Hematopoietic multipotent progenitor cell treated with erythropoietin and hydrocortisone succinate and interleukin-3 and kit ligand, for 8 days (in vitro differentiated cells): ENCODE measurements around the gene EIF2D.
"Not testable (repeated sequence)": the region's sequence is repeated elsewhere in the genome, so short reads cannot be mapped to it uniquely, and the experiment has no call there.

Experiments used
- DNase-seq: peaks from one replicate; pipeline ENCODE4 v3.0.0-alpha.2; 2015

The EIF2D gene

GRCh38 chr1:206586501-206587445 is 25.5 kb downstream of the EIF2D start:
- DNase-seq: no peak

GRCh38 chr1:206584683-206585082 is 27.6 kb downstream of the EIF2D start:
- DNase-seq: no peak

- DNase-seq: peak; percentile 79
Measured at GRCh38 chr1:206583707-206584648, 28.3 kb downstream of the EIF2D start.

GRCh38 chr1:206582971-206583706 is 29.1 kb downstream of the EIF2D start:
- DNase-seq: no peak

GRCh38 chr1:206582537-206582936 is 29.7 kb downstream of the EIF2D start:
- no peak for DNase-seq

GRCh38 chr1:206581571-206581981 is 30.7 kb downstream of the EIF2D start:
- DNase-seq: no peak

- not testable (repeated sequence) for DNase-seq
Measured at GRCh38 chr1:206581114-206581497, 31.2 kb downstream of the EIF2D start.

- no peak for DNase-seq
Measured at GRCh38 chr1:206580438-206581113, 31.7 kb downstream of the EIF2D start.

- DNase-seq: peak; percentile 65
Measured at GRCh38 chr1:206579747-206580437, 32.4 kb downstream of the EIF2D start.

GRCh38 chr1:206578978-206579374 is 33.3 kb downstream of the EIF2D start:
- DNase-seq: no peak

GRCh38 chr1:206578068-206578977 is 33.9 kb downstream of the EIF2D start:
- DNase-seq: no peak

- no peak for DNase-seq
Measured at GRCh38 chr1:206577626-206578025, 34.6 kb downstream of the EIF2D start.

GRCh38 chr1:206575894-206576737 is 36.1 kb downstream of the EIF2D start:
- no peak for DNase-seq

- DNase-seq: peak; percentile 78
Measured at GRCh38 chr1:206575165-206575893, 36.9 kb downstream of the EIF2D start.

- DNase-seq: no peak
Measured at GRCh38 chr1:206573762-206574161, 38.5 kb downstream of the EIF2D start.

GRCh38 chr1:206573319-206573718 is 38.9 kb downstream of the EIF2D start:
- no peak for DNase-seq

GRCh38 chr1:206572835-206573234 is 39.4 kb downstream of the EIF2D start:
- DNase-seq: no peak

GRCh38 chr1:206570529-206570928 is 41.7 kb downstream of the EIF2D start:
- DNase-seq: no peak

GRCh38 chr1:206569556-206569955 is 42.7 kb downstream of the EIF2D start:
- DNase-seq: no peak
